Natural killer cell (primary cell): Measurements from ENCODE around the gene THYN1. TPM values are rescaled to one million over a fixed set of nuclear protein-coding genes. Genes with fewer than 3 reads are reported as not detected.

Experiments
- ATAC-seq, 3 donors: fragments of 150-1000 bp in 2 of 3; fragments of 200-7000 bp in 1 of 3; cut with Tn5 transposase; 1 replicate in 1 of 3; 2 replicates in 2 of 3; pipeline ENCODE4 v1.10.0; 2021; ENCODE audit warnings: mild to moderate bottlenecking in 2 of 3, moderate library complexity in 2 of 3
- DNase-seq, 2 donors: peaks; one replicate each; pipeline versions ENCODE4 v3.0.0 to v3.0.0-alpha.2; 2013 to 2021; ENCODE audit warnings: mixed read lengths in 1 of 2
- H3K27ac ChIP-seq: one replicate; pipeline ENCODE4 v1.5.1; 2013; ENCODE audit warnings: mild to moderate bottlenecking, low read length
- H3K27me3 ChIP-seq: one replicate; pipeline ENCODE4 v1.6.1; 2013; ENCODE audit warnings: low read length; ENCODE audit not compliant: control insufficient read depth, insufficient read depth
- H3K36me3 ChIP-seq: one replicate; pipeline ENCODE4 v1.6.1; 2013; ENCODE audit warnings: low read length; ENCODE audit not compliant: control insufficient read depth, insufficient read depth
- H3K4me1 ChIP-seq: one replicate; pipeline ENCODE4 v1.6.1; 2013; ENCODE audit warnings: low read length; ENCODE audit not compliant: control insufficient read depth, insufficient read depth
- H3K4me3 ChIP-seq: one replicate; pipeline ENCODE4 v1.5.1; 2013; ENCODE audit warnings: low read length
- H3K9me3 ChIP-seq: one replicate; pipeline ENCODE4 v1.6.1; 2013; ENCODE audit warnings: low read length; ENCODE audit not compliant: control insufficient read depth, insufficient read depth
- H3K27ac Mint-ChIP-seq, 2 donors: one replicate each; pipeline ENCODE4 v1.8.0; 2022; ENCODE audit warnings: mild to moderate bottlenecking in 2 of 2, mixed read lengths in 2 of 2, moderate library complexity in 1 of 2
- H3K27me3 Mint-ChIP-seq, 2 donors: one replicate each; pipeline ENCODE4 v1.8.0; 2022; ENCODE audit warnings: low read depth in 2 of 2, mixed read lengths in 2 of 2
- H3K36me3 Mint-ChIP-seq: one replicate; pipeline ENCODE4 v1.8.0; 2022; ENCODE audit warnings: mixed read lengths
- H3K4me1 Mint-ChIP-seq, 2 donors: one replicate each; pipeline ENCODE4 v1.8.0; 2022; ENCODE audit warnings: mixed read lengths in 2 of 2
- H3K4me3 Mint-ChIP-seq: one replicate; pipeline ENCODE4 v1.8.0; 2022; ENCODE audit warnings: mild to moderate bottlenecking, moderate library complexity, mixed read lengths
- H3K9me3 Mint-ChIP-seq, 2 donors: one replicate each; pipeline ENCODE4 v1.8.0; 2022; ENCODE audit warnings: mixed read lengths in 2 of 2
- CTCF ChIP-seq: fragments of 200-600 bp; IDR thresholded peaks from one replicate; pipeline ENCODE4 v1.8.0; 2022; ENCODE audit warnings: antibody characterized with exemption
- WGBS: methylation state at CpG from one replicate; pipeline ENCODE4 v1.1.7; 2013; ENCODE audit warnings: missing lambda C conversion rate; ENCODE audit not compliant: insufficient coverage; 5-methylcytosine and 5-hydroxymethylcytosine counted together
- intact Hi-C: fragments of 100-400 bp; cut with micrococcal nuclease; formaldehyde crosslinking; loops from one replicate; pipeline ENCODE4 v1.14.2; 2022
- total RNA-seq, 4 donors: library from RNA; stranded (reverse); fragments of 120-200 nt in 1 of 4; gene quantifications; one replicate each; pipeline versions ENCODE4 v1.2.3 to v1.2.4, GENCODE V29; 2013 to 2022

THYN1 gene
- total RNA-seq, 3 donors from 2014 or later (not counting 1 experiment from before 2014, with no cell fraction given): 21.6 to 25.4 (median 24.0) TPM

- Mint-ChIP-seq H3K9me3 (no peaks in the 10 kb centered on the region), H3K27ac (no peak overlapping the region), H3K4me3 (no peak overlapping the region), H3K36me3 (no peaks in the 10 kb centered on the region), H3K4me1 (peaks cover 10 to 14% of the 10 kb centered on the region in 2 donors), H3K27me3 (peaks cover 10 to 13% of the 10 kb centered on the region in 2 donors)
- peaks cover 16% of the 10 kb centered on the region for H3K4me1 ChIP-seq
- no peak overlapping the region for H3K4me3 ChIP-seq
- no peak overlapping the region for H3K27ac ChIP-seq
- DNase-seq (no peak), ATAC-seq (no peak)
- no peak for TF ChIP-seq CTCF
- intact Hi-C loops: no loop called here
- no peaks in the 10 kb centered on the region for H3K27me3 ChIP-seq
- 40% methylated on average over 3 of the region's 3 CpGs for WGBS
- no peaks in the 10 kb centered on the region for H3K9me3 ChIP-seq
- H3K36me3 ChIP-seq: peaks cover 19% of the 10 kb centered on the region
Measured at GRCh38 chr11:134266841-134267251, 13.7 kb upstream of the THYN1 start.

- no peaks in the 10 kb centered on the region for H3K9me3 ChIP-seq
- H3K4me1 Mint-ChIP-seq: peaks cover 10 to 14% of the 10 kb centered on the region in 2 donors
- peaks cover 22% of the 10 kb centered on the region for H3K36me3 ChIP-seq
- H3K27me3 Mint-ChIP-seq: peaks cover 7 to 11% of the 10 kb centered on the region in 2 donors
- H3K9me3 Mint-ChIP-seq: no peaks in the 10 kb centered on the region
- intact Hi-C loops: no loop called here
- no peak for DNase-seq
- H3K27ac Mint-ChIP-seq: no peak overlapping the region
- WGBS: 78% methylated on average over 5 of the region's 5 CpGs
- no peak for ATAC-seq
- no peak overlapping the region for H3K4me3 ChIP-seq
- no peak for TF ChIP-seq CTCF
- no peaks in the 10 kb centered on the region for H3K27me3 ChIP-seq
- no peaks in the 10 kb centered on the region for H3K36me3 Mint-ChIP-seq
- peaks cover 18% of the 10 kb centered on the region for H3K4me1 ChIP-seq
- no peak overlapping the region for H3K4me3 Mint-ChIP-seq
- no peak overlapping the region for H3K27ac ChIP-seq
Measured at GRCh38 chr11:134266440-134266839, 13.3 kb upstream of the THYN1 start.

- no peak overlapping the region for H3K27ac Mint-ChIP-seq
- DNase-seq: no peak
- H3K9me3 Mint-ChIP-seq: no peaks in the 10 kb centered on the region
- TF ChIP-seq CTCF: no peak
- H3K4me1 Mint-ChIP-seq: peaks cover 2 to 7% of the 10 kb centered on the region in 2 donors
- no peak for ATAC-seq
- peaks cover 13% of the 10 kb centered on the region for H3K4me1 ChIP-seq
- no peaks in the 10 kb centered on the region for H3K9me3 ChIP-seq
- no peak overlapping the region for H3K27ac ChIP-seq
- intact Hi-C loops: no loop called here
- 93% methylated on average over 7 of the region's 7 CpGs for WGBS
- peaks cover 0 to 4% of the 10 kb centered on the region in 2 donors for H3K27me3 Mint-ChIP-seq
- peaks cover 31% of the 10 kb centered on the region for H3K36me3 ChIP-seq
- H3K36me3 Mint-ChIP-seq: no peaks in the 10 kb centered on the region
- no peak overlapping the region for H3K4me3 ChIP-seq
- H3K27me3 ChIP-seq: no peaks in the 10 kb centered on the region
- H3K4me3 Mint-ChIP-seq: no peak overlapping the region
Measured at GRCh38 chr11:134264966-134265764, 12.0 kb upstream of the THYN1 start.
